ENCODE results near the gene CNGA3. TPM values are rescaled to one million over a fixed set of nuclear protein-coding genes. Genes with fewer than 3 reads are reported as not detected.
A peak's percentile ranks its signal among the peaks of the same experiment; 100 is the strongest.
"Not testable (repeated sequence)": the region's sequence is repeated elsewhere in the genome, so short reads cannot be mapped to it uniquely, and the experiment has no call there.

Gene CNGA3
- total RNA-seq (not detected), total RNA-seq (0 reads per million in 2 donors)

GRCh38 chr2:98346311-98347236 lies at the start of gene CNGA3:
TSS of gene CNGA3 (plus strand) at chr2:98346456. CDS start at chr2:98369976, 23,520 bp downstream.
- no peak within 1 kb of the TSS for H3K27ac Mint-ChIP-seq
- ATAC-seq (no peak), DNase-seq (peak in 1 of 3 donors; percentile 13)
- peaks cover 4% of the 10 kb centered on the region for H3K36me3 Mint-ChIP-seq (ENCODE audit: low read depth)
- H3K27me3 Mint-ChIP-seq, result peaks cover 85% of the 10 kb centered on the region
- H3K9me3 ChIP-seq (ENCODE audit: control insufficient read depth, low read length, poor library complexity, severe bottlenecking), result no peaks in the 10 kb centered on the region
- H3K4me3 Mint-ChIP-seq, result peak within 1 kb of the TSS; percentile 67
- peaks cover 5% of the 10 kb centered on the region for H3K4me1 Mint-ChIP-seq

- Mint-ChIP-seq H3K4me1 (peaks cover 2% of the 10 kb centered on the region), H3K4me3 (no peak overlapping the region), H3K27me3 (peaks cover 65% of the 10 kb centered on the region), H3K36me3 (ENCODE audit: low read depth) (no peaks in the 10 kb centered on the region), H3K27ac (no peak overlapping the region)
- DNase-seq (no peak), ATAC-seq (no peak)
- no peaks in the 10 kb centered on the region for H3K9me3 ChIP-seq (ENCODE audit: control insufficient read depth, low read length, poor library complexity, severe bottlenecking)
Observed at GRCh38 chr2:98297817-98298682, 48.2 kb upstream of the CNGA3 start.

DNA sequence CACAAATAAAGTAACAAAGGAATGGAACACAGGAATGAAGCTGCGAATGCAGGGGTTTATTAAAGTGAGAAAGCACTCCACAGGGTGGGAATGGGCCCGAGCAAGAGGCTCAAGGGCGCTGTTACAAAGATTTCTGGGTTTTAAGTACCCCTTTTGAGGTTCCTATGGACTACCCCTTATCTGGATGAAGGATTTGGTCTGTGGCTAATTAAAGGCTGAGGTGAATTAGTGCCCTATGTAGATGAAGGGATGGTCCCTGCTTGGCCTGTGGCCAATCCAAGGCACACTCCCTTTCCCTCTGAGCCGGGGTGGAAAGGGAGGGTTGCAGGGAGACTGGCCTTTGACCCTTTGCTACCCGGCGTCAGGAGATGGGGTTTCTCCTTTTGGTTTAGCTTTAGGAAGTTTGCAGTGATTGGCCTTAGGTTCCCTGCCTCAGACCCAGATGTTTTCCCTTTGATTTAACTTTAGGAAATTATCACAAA lies 47.5 kb upstream of the CNGA3 start:
- H3K27ac Mint-ChIP-seq, result no peak overlapping the region
- peaks cover 2% of the 10 kb centered on the region for H3K4me1 Mint-ChIP-seq
- no peak overlapping the region for H3K4me3 Mint-ChIP-seq
- H3K9me3 ChIP-seq (ENCODE audit: control insufficient read depth, low read length, poor library complexity, severe bottlenecking), result no peaks in the 10 kb centered on the region
- no peaks in the 10 kb centered on the region for H3K36me3 Mint-ChIP-seq (ENCODE audit: low read depth)
- no peak for DNase-seq
- H3K27me3 Mint-ChIP-seq, result peaks cover 65% of the 10 kb centered on the region
- no peak for ATAC-seq

DNA sequence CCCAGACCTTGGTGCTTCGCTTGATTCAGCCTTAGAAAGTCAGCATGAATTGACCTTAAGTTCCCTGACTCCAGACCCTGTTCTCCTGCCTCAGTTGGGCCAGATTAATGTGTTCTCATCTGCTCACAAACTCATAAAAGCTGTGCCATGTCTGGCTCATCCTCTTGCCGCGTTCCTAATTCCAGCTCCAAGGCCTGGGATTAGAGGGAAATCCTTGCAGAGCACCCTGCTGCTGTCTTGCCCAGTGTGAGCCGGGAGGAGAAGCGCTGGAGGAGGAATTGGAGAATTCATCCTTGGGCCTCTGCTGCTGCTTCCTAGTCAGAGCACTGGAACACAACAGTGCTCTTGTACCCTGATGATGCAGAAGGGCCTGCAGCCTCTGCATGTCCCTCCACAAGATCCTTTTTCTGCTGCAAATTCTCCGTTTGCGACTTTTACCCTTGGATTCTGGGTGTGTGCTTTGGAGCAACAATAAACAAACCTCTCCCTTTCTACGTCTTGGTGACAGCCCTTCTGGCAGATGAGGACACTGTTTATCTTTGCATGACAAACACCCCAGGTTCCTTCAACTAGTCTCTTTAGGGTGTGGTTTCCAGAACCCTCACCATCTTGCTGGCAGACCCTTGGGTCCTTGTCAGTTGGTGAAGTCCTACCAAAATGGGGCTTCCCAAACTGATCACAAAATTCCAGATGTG lies 46.9 kb upstream of the CNGA3 start:
- H3K4me1 Mint-ChIP-seq, result peaks cover 2% of the 10 kb centered on the region

DNA sequence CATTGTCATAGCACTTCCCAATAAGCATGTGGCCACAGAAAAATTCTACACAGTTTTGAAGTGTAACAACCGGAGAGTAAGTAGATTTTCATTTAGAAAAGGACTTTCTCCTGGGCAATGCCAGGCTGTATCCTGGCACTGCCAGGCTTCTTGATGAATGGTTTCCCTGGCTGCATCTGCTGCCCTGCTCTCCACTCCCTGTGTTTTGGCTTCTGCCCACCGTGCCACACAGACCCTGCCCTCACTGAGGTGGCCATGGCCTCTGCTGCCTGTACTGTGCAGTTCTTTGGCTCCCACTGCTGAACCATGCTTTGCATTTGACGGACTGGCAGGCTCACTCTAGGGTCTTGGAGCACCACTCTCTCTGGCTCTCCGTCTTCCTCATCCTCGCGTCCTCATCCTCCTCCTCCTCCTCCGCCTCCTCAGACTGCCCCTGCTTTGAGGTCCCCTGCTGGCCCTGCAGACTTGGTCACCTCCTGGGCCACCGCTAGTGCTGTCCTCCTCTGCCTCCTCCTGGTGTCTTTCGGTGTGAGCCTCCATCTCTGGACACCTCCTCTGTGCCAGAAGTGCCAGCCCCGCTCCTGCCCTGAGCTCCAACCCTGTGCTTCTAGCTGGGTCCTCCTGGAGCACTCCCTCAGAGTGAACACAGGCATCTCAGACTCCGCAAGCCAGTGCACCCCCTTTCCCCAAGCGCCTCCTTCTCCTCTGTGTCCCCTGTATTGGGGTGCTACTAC lies 45.9 kb upstream of the CNGA3 start:
- H3K9me3 ChIP-seq (ENCODE audit: control insufficient read depth, low read length, poor library complexity, severe bottlenecking), result no peaks in the 10 kb centered on the region
- Mint-ChIP-seq H3K27me3 (peaks cover 59% of the 10 kb centered on the region), H3K36me3 (ENCODE audit: low read depth) (peaks cover 4% of the 10 kb centered on the region), H3K4me3 (no peak overlapping the region), H3K27ac (no peak overlapping the region), H3K4me1 (peaks cover 2% of the 10 kb centered on the region)
- ATAC-seq (no peak), DNase-seq (no peak)

More for the DNA sequence above, 46.9 kb upstream of the CNGA3 start:
- Mint-ChIP-seq H3K36me3 (ENCODE audit: low read depth) (no peaks in the 10 kb centered on the region), H3K4me3 (no peak overlapping the region), H3K27ac (no peak overlapping the region), H3K27me3 (peaks cover 61% of the 10 kb centered on the region)
- ATAC-seq (no peak), DNase-seq (no peak)
- no peaks in the 10 kb centered on the region for H3K9me3 ChIP-seq (ENCODE audit: control insufficient read depth, low read length, poor library complexity, severe bottlenecking)

DNA sequence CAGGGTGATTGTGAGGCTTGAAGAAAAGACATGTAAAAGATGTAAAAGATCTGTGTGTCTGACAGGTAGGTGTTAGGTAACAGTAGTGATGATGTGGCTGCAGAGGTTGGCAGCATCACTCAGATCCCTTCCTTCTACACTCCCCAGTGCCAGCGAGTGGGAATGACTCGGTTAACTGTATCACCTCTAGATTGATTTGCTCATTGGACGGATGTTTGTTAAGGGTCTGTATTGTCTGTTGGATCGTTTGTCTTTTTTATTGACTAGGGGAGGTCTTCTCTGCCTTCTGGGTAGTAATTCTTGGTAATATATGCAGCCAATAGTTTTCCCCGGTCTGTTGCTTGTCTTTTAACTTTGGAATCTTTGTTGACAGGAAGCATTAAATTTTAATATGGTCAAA lies 44.8 kb upstream of the CNGA3 start:
- no peaks in the 10 kb centered on the region for H3K9me3 ChIP-seq (ENCODE audit: control insufficient read depth, low read length, poor library complexity, severe bottlenecking)
- Mint-ChIP-seq H3K27me3 (peaks cover 62% of the 10 kb centered on the region), H3K27ac (no peak overlapping the region), H3K4me1 (peaks cover 2% of the 10 kb centered on the region), H3K4me3 (no peak overlapping the region), H3K36me3 (ENCODE audit: low read depth) (peaks cover 9% of the 10 kb centered on the region)
- DNase-seq (no peak), ATAC-seq (no peak)

DNA sequence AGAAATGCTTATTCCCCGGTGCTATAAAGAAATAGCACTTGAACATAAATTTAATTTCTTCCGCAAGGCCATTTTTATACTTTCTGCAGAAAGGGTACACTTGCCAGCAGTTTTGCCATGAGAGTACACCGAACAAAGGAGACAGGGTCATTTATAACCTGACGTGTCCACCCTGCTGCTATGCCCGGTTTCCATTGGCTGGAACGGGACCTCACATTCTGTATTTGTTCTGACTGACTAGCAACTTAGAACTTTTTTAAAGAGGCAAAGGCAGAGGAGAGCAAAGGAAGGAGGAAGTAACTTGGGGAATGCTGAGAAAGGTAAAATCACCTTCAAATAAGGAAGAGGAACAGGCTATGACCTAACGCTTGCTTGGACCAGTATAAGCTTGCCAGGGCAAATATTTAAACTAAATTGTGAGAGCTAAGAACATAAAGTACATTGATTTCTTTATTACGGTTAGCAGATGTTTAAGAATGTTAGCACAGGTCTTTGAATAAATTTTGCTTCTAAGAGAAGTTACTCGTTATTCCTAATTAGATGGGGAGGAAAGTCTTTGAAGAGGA lies 39.0 kb upstream of the CNGA3 start:
- not testable (repeated sequence) for H3K9me3 ChIP-seq (ENCODE audit: control insufficient read depth, low read length, poor library complexity, severe bottlenecking); DNase-seq; H3K36me3 Mint-ChIP-seq (ENCODE audit: low read depth); H3K4me3 Mint-ChIP-seq; ATAC-seq; H3K4me1 Mint-ChIP-seq; H3K27ac Mint-ChIP-seq
- H3K27me3 Mint-ChIP-seq, result peaks cover 76% of the 10 kb centered on the region

DNA sequence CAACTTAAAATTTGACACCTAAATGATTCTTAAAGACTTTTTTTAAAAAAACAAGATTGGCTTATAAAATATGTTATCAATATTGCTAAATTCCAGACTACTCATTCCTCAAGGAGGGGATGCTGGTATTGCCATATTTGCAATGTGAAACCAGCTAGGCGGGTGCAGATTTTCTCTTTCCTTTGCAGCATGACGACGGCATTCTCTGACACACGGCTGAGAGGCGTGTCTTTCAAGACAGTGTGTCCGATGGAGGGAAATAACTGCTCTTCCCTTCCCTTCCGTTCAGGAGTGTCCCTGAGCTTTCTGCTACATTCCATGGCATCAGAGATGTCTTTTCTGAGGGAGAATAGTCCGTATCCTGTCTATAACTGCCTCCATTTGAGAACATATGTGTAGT lies 38.2 kb upstream of the CNGA3 start:
- H3K27ac Mint-ChIP-seq, result no peak overlapping the region
- DNase-seq (no peak), ATAC-seq (no peak)
- H3K36me3 Mint-ChIP-seq (ENCODE audit: low read depth), result peaks cover 9% of the 10 kb centered on the region
- H3K4me3 Mint-ChIP-seq, result no peak overlapping the region
- H3K27me3 Mint-ChIP-seq, result peaks cover 77% of the 10 kb centered on the region
- H3K4me1 Mint-ChIP-seq, result no peaks in the 10 kb centered on the region
- H3K9me3 ChIP-seq (ENCODE audit: control insufficient read depth, low read length, poor library complexity, severe bottlenecking), result no peaks in the 10 kb centered on the region

GRCh38 chr2:98308532-98308931 lies 37.7 kb upstream of the CNGA3 start:
- H3K4me3 Mint-ChIP-seq, result no peak overlapping the region
- ATAC-seq (no peak), DNase-seq (no peak)
- H3K27ac Mint-ChIP-seq, result no peak overlapping the region
- no peaks in the 10 kb centered on the region for H3K9me3 ChIP-seq (ENCODE audit: control insufficient read depth, low read length, poor library complexity, severe bottlenecking)
- no peaks in the 10 kb centered on the region for H3K4me1 Mint-ChIP-seq
- H3K36me3 Mint-ChIP-seq (ENCODE audit: low read depth), result peaks cover 9% of the 10 kb centered on the region
- H3K27me3 Mint-ChIP-seq, result peaks cover 81% of the 10 kb centered on the region

DNA sequence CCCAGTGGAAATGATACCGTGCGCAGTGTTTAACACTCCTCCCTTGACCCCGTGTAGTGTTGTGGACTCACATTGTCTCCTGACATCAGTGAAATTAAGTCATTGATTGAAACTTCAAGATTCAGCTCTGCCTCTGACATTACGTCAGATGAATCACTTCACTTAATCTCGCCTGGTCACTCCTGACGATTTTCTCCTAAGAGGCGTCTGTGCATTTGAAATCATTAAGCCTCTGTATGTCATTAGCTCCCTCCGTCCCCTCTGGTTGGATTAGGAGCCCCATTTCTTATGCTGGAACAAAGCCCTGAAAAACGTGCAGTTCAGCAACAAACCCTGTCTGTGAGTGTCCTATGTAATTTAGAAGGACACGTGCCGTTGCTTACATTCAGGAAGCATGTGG lies 36.7 kb upstream of the CNGA3 start:
- H3K27me3 Mint-ChIP-seq, result peaks cover 88% of the 10 kb centered on the region
- DNase-seq (no peak), ATAC-seq (no peak)
- H3K36me3 Mint-ChIP-seq (ENCODE audit: low read depth), result peaks cover 9% of the 10 kb centered on the region
- no peaks in the 10 kb centered on the region for H3K4me1 Mint-ChIP-seq
- H3K27ac Mint-ChIP-seq, result no peak overlapping the region
- no peak overlapping the region for H3K4me3 Mint-ChIP-seq
- H3K9me3 ChIP-seq (ENCODE audit: control insufficient read depth, low read length, poor library complexity, severe bottlenecking), result no peaks in the 10 kb centered on the region

- DNase-seq (no peak), ATAC-seq (no peak)
- Mint-ChIP-seq H3K4me3 (no peak overlapping the region), H3K27ac (no peak overlapping the region), H3K27me3 (peaks cover 84% of the 10 kb centered on the region), H3K36me3 (ENCODE audit: low read depth) (peaks cover 6% of the 10 kb centered on the region), H3K4me1 (no peaks in the 10 kb centered on the region)
- no peaks in the 10 kb centered on the region for H3K9me3 ChIP-seq (ENCODE audit: control insufficient read depth, low read length, poor library complexity, severe bottlenecking)
Observed at GRCh38 chr2:98310010-98310409, 36.2 kb upstream of the CNGA3 start.

GRCh38 chr2:98311090-98311489 lies 35.2 kb upstream of the CNGA3 start:
- no peak overlapping the region for H3K27ac Mint-ChIP-seq
- DNase-seq (no peak), ATAC-seq (no peak)
- H3K27me3 Mint-ChIP-seq, result peaks cover 73% of the 10 kb centered on the region
- H3K4me1 Mint-ChIP-seq, result no peaks in the 10 kb centered on the region
- no peak overlapping the region for H3K4me3 Mint-ChIP-seq
- no peaks in the 10 kb centered on the region for H3K36me3 Mint-ChIP-seq (ENCODE audit: low read depth)
- H3K9me3 ChIP-seq (ENCODE audit: control insufficient read depth, low read length, poor library complexity, severe bottlenecking), result no peaks in the 10 kb centered on the region

Measured in T-helper 17 cell (primary cell).